Measurements from ENCODE around the gene PATL1. TPM values are rescaled to one million over a fixed set of nuclear protein-coding genes. Genes with fewer than 3 reads are reported as not detected.
"Not testable (repeated sequence)": the region's sequence is repeated elsewhere in the genome, so short reads cannot be mapped to it uniquely, and the experiment has no call there.

PATL1 gene
- total and polyA plus RNA-seq, 2 of the 8 experiments (the other 6 are each of a cell fraction or from before 2014, with no cell fraction given): 30.4 to 33.4 TPM

DNA sequence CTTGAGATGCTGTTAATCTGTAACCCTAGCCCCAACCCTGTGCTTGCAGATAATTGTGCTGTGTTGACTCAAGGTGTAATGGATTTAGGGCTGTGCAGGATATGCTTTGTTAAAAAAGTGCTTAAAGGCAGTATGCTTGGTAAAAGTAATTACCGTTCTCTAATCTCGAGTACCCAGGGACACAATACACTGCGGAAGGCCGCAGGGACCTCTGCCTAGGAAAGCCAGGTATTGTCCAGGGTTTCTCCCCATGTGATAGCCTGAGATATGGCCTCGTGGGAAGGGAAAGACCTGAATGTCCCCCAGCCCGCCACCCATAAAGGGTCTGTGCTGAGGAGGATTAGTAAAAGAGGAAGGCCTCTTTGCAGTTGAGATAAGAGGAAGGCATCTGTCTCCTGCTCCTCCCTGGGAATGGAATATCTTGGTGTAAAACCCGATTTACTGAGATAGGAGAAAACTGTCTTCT, 12.5 kb upstream of the PATL1 start:
- FAIRE-seq; H2AFZ ChIP-seq (ENCODE audit: low read length): not testable (repeated sequence)
- 87% methylated on average over 7 of the region's 7 CpGs; no CpG with 5 or more reads in 1 of the 2 experiments for WGBS, 2 experiments (ENCODE audit: extremely low coverage in 1 of 2, insufficient coverage in 1 of 2, insufficient read length in 1 of 2, insufficient replicate concordance in 2 of 2, low coverage in 1 of 2, low lambda C conversion rate in 2 of 2, missing lambda C conversion rate in 1 of 2)

More for the DNA sequence above, 12.5 kb upstream of the PATL1 start:
- H3K23me2 ChIP-seq (ENCODE audit: low read depth, low read length); H2BK120ac ChIP-seq (replicated peaks; ENCODE audit: low read depth, low read length); H2BK5ac ChIP-seq (ENCODE audit: low read depth, low read length); H3K4me3 ChIP-seq (ENCODE audit: extremely low read depth in 1 of 4, insufficient read depth in 2 of 4, low read depth in 3 of 4, low read length in 4 of 4); H4K5ac ChIP-seq (ENCODE audit: insufficient read length, low read depth, low read length); H3K79me1 ChIP-seq (ENCODE audit: low read depth, low read length); DNase-seq (ENCODE audit: low read depth in 1 of 2, low spot score in 2 of 2); H2AK5ac ChIP-seq (ENCODE audit: low read depth, low read length); H3K79me2 ChIP-seq (ENCODE audit: control insufficient read depth in 1 of 2, insufficient read depth in 2 of 2, low read length in 2 of 2); H3K56ac ChIP-seq (replicated peaks; ENCODE audit: insufficient read length, low read depth, low read length); H2BK12ac ChIP-seq (ENCODE audit: low read depth, low read length); H4K91ac ChIP-seq (replicated peaks; ENCODE audit: insufficient read length, low read length); POLR2A ChIA-PET (ENCODE audit: partially characterized antibody); H2BK20ac ChIP-seq (ENCODE audit: low read length); H3K4ac ChIP-seq (replicated peaks; ENCODE audit: insufficient read length, low read depth, low read length); H4K20me1 ChIP-seq (replicated peaks in 1 of 2; ENCODE audit: control insufficient read depth in 1 of 2, insufficient read depth in 2 of 2, low read length in 2 of 2); H3K23ac ChIP-seq (ENCODE audit: insufficient read length); H3K36me3 ChIP-seq (ENCODE audit: control insufficient read depth in 2 of 4, insufficient read depth in 4 of 4, low read length in 3 of 4); H3K4me1 ChIP-seq (replicated peaks in 1 of 4; ENCODE audit: control insufficient read depth in 3 of 4, insufficient read depth in 4 of 4, low read length in 3 of 4); H3K27me3 ChIP-seq (replicated peaks in 1 of 4; ENCODE audit: control insufficient read depth in 3 of 4, extremely low read depth in 1 of 4, insufficient read depth in 3 of 4, low read length in 3 of 4); H3K9me3 ChIP-seq (ENCODE audit: insufficient read depth in 2 of 2, low read depth in 1 of 2, low read length in 1 of 2); H3K4me2 ChIP-seq (ENCODE audit: insufficient read depth in 1 of 2, low read depth in 2 of 2, low read length in 2 of 2); H3K18ac ChIP-seq (ENCODE audit: extremely low read depth, low read length); H3K9ac ChIP-seq (replicated peaks in 1 of 4; ENCODE audit: extremely low read depth in 1 of 4, low read depth in 3 of 4, low read length in 3 of 4); H2BK15ac ChIP-seq (ENCODE audit: low read length); H3K27ac ChIP-seq (ENCODE audit: low read depth, low read length); H4K8ac ChIP-seq (ENCODE audit: extremely low read depth, insufficient read depth, low read length); H3K14ac ChIP-seq (ENCODE audit: insufficient read length): not testable (repeated sequence)
- CTCF ChIA-PET (ENCODE audit: partially characterized antibody): interaction anchor here (0.6 to 3.0 kb wide), 8 partner anchors 10 to 182 kb away, joined by 3 to 11 read pairs (median 3); partner anchors contain the start of gene PATL1

Data from H1 (cell line).